ENCODE results near the gene CDH16.

GRCh38 chr16:66904846-66905632 lies 13.6 kb downstream of the CDH16 start:
- no peak for TF ChIP-seq CTCF (IDR thresholded peaks at IDR 0.05)
- TF ChIP-seq POLR2AphosphoS5 (IDR thresholded peaks at IDR 0.05), result no peak
- no peak for TF ChIP-seq EP300 (IDR thresholded peaks at IDR 0.05)
